Measurements from ENCODE around the gene CTSW. TPM values are rescaled to one million over a fixed set of nuclear protein-coding genes. Genes with fewer than 3 reads are reported as not detected.

CTSW gene
- polyA plus RNA-seq, 12 donors = 0.32 to 5.3 (median 0.78) TPM; not detected in 2

DNA sequence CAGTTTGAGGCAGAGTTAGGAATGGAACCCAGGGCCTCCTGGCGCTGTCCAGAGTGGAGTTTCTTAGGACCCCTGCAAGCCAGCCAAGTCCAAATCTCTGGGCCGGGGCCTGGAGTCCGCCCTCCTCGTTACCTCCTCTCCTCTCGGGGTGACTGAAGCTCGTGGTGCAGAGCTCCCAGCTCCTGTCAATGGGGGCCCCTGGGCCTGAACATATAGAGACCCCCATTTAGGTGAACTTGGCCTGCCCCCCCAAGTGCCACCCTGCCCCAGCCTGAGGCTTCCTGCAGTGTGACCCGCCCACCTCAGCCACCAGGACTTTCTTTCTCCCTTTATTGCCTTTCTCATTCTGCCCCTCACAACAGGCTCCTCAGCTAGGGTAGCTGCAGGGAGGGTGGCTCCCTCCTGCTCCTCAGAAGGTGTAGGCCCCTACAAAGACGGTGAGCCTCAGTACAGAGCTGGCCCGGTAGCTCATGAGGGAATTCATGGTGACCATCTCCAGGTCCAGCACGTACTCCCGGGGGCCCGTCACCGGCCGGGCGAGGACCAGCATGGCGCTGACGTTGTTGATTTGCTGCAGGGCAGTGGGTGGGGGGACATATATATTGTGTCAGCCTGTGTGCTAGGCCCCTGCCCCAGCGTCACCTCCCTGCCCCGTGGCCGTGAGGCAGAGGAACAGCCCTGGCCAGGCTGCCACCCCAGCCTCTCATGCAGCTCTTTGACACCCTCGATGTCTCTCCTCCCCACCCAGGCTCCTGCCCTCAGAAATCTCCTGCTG lies 12.9 kb upstream of the CTSW start:
- no peak for DNase-seq

- DNase-seq = no peak
Observed at GRCh38 chr11:65867284-65868071, 12.2 kb upstream of the CTSW start.

DNA sequence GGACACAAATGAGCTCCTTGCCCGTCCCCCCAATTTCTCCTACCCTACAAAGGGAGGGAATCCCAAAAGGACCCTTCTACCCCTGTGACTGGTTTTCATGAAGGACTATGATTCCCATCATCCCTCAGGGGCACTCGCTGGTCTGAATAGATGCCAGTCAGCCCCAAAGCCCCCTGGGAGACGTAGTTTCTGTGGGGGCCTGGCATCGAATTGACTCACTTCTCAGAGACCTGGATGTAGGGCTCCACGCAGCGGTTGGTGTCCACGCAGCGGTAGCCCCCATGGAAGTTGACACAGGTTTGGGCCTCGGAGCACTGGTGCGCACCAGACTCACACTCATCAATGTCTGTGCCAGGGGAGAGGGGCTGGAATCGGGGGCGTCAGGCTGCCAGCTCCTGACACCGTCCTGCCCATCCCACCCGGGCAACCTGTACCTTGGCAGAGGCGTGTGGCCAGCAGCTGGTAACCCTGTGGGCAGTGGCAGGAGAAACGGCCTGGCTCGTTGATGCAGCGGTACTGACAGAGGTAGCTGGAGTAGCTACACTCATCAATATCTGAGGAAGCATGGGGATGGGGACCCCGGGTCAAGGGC lies 11.5 kb upstream of the CTSW start:
- DNase-seq = no peak

DNA sequence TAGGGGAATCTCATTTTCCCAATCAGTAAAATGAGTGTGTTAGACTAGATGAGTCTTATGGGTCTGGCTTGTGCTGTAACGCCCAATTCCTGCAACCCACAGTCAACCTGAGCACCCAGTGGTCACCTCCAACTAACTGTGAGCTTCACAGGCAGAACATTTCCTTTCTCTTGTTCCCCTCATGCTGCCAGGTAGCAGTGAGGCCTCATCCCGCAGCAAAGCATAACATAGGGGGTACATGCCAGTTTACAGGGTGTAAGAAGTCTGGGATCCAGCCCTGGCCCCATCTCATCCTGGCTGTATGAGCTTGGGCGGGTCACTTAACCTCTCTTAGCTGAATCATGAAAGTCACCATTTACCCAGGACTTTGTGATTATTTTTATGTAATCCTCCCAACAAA lies 10.7 kb upstream of the CTSW start:
- DNase-seq = no peak

GRCh38 chr11:65869643-65870306 lies 9.9 kb upstream of the CTSW start:
- DNase-seq = no peak

- DNase-seq = no peak
Observed at GRCh38 chr11:65870307-65870658, 9.4 kb upstream of the CTSW start.

GRCh38 chr11:65870706-65871681 lies 8.6 kb upstream of the CTSW start:
- no peak for DNase-seq

DNA sequence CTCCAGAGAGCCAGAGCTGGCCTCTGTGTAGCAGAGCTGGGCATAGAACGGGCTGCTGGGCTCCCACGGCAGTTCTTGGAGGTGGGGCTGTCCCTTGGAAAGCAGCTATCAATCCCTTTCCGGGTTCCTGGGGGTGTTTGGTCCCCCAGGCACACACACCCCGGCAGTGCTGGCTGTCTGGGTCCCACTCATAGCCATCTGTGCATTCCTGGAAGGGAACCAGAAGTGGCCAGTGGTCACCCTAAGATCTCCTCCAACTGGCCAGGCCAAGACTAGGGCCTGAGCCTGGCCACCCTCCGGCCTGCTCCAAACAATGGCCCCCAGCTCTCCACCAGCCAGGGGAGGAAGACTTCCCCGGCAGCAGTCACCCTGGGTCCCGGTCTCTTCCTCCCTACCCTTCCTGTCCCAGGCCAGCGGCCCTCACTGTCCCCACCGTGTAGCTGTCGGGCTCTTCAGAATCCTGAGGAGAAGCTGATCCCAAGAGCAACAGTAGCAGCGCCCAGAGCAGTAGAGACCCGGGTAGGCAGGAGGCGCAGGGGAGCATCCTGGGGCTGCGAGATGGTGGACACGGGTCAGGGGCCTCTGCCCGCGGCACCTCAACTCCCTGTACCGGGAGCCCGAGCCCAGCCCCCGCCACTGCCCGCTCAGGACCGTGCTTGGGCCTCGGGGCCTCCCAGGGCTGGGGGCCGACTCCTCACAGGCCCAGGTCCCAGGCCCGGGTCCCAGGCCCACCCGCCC lies 7.7 kb upstream of the CTSW start:
- DNase-seq = no peak

- DNase-seq = no peak
Observed at GRCh38 chr11:65872586-65873317, 6.9 kb upstream of the CTSW start, which contains the start of gene EFEMP2. Gene EFEMP2 (minus strand): TSS chr11:65872800. CDS start chr11:65872354, 446 bp downstream.

- DNase-seq = peak; percentile 93
Observed at GRCh38 chr11:65873318-65874156, 6.1 kb upstream of the CTSW start.

DNA sequence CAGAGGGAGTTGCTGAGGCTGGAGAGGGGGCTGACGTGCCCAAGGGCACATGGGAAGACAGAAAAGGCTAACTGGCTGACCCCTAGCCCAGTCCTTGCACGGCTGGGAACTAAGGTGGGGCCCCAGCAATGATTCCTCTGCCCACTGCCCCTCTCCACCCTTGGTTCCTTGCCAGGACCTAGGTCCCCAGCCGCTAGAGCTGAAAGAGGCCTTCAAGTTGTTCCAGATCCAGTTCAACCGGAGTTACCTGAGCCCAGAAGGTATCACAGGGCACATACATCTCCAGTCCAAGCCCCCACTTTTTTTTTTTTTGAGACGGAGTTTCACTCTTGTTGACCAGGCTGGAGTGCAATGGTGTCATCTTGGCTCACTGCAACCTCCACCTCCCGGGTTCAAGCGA lies 390 bp downstream of the CTSW start:
- DNase-seq = no peak

GRCh38 chr11:65880844-65881421 lies 1.3 kb downstream of the CTSW start:
- DNase-seq = no peak

DNA sequence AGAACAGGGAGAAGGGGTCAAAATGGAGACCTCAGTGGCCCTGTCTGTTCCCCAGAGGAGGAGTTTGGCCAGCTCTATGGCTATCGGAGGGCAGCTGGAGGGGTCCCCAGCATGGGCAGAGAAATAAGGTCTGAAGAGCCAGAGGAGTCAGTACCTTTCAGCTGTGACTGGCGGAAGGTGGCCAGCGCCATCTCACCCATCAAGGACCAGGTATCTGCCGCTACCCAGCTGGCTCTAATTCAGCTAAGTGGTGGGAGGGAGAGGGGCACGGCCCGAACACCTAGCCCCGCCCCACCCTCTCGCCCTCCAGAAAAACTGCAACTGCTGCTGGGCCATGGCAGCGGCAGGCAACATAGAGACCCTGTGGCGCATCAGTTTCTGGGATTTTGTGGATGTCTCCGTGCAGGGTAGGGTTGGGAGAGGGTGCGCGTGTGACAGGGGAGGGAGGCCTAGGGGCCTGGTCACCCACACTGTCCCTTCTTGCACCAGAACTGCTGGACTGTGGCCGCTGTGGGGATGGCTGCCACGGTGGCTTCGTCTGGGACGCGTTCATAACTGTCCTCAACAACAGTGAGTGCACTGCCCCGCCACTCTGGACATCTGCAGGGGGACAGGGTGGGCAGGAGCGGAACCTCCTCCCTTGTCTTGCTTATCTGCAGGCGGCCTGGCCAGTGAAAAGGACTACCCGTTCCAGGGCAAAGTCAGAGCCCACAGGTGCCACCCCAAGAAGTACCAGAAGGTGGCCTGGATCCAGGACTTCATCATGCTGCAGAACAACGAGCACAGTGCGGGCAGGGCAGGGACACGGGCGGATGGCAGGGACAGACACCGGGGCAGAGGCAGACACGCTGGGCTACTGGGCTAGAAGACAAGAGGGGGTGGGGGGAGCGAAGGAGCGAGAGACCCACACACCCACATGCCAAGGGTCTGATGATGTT lies 2.8 kb downstream of the CTSW start:
- DNase-seq = no peak

DNA sequence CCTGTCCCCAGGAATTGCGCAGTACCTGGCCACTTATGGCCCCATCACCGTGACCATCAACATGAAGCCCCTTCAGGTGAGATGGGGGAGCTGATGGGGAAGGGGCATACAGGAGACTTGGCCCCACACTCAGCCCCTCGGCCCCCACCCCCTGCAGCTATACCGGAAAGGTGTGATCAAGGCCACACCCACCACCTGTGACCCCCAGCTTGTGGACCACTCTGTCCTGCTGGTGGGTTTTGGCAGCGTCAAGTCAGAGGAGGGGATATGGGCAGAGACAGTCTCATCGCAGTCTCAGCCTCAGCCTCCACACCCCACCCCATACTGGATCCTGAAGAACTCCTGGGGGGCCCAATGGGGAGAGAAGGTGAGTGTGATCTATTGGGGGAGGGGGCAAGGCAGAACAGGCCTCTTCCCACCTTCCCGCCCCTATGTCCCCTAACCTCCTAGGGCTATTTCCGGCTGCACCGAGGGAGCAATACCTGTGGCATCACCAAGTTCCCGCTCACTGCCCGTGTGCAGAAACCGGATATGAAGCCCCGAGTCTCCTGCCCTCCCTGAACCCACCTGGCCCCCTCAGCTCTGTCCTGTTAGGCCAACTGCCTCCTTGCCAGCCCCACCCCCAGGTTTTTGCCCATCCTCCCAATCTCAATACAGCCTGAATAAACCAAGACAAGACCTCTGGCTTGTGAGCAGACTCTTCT lies 3.6 kb downstream of the CTSW start:
- DNase-seq = no peak

DNA sequence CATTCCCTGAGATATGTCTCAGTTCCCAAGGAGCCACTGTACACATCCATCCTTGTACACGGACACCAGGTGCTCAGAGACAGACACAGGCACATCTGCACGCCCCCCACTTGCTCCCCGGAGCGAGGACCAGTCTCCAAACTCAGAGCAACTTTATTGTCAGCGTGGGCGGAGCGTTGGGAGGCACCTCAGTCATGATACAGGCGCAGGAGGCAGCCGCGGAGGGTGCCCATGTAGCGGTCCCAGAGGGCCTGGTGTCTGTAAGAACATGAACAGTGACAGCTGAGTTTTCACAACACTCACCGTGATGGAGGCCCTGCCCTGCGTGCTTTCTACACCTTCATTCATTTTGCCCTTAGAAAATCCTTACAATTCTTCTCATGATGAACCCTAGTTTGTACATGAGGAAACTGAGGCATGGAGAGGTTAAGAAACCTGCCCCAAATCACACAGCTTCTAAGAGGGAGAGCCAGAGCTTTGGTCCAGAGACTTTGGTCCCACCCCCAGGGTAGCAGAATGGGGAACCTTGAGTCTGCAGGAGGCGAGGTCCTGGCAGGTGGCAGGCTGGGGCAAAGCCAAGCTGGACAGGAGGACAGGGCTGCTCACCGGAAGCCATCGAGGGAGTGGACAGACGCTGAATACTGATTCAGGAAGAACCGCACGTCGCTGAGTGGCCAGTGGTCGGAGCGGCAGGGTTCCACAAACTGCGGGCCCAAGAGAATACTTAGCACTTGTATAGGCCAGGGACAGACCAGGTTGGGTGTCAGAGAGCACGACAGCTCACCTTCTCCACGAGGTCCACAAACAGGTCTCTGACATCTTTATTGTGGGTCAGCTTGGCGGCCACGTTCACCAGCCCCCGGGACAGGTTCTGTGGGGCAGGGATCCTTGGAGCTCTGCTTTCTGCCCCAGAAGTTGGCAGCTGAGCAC lies 4.4 kb downstream of the CTSW start:
- DNase-seq = no peak
